Skeletal muscle cell (primary cell): ENCODE measurements around the gene GLRA1.
"Not testable (repeated sequence)": the region's sequence is repeated elsewhere in the genome, so short reads cannot be mapped to it uniquely, and the experiment has no call there.

Experiments used
- DNase-seq: peaks from one replicate; pipeline ENCODE4 v3.0.0-alpha.2; 2010; ENCODE audit warnings: low read depth
- H3K4me3 ChIP-seq: 2 replicates; pipeline ENCODE4 v1.5.1; 2011; ENCODE audit warnings: low read depth, mild to moderate bottlenecking, control low read depth, low read length, moderate library complexity

The GLRA1 gene

DNA sequence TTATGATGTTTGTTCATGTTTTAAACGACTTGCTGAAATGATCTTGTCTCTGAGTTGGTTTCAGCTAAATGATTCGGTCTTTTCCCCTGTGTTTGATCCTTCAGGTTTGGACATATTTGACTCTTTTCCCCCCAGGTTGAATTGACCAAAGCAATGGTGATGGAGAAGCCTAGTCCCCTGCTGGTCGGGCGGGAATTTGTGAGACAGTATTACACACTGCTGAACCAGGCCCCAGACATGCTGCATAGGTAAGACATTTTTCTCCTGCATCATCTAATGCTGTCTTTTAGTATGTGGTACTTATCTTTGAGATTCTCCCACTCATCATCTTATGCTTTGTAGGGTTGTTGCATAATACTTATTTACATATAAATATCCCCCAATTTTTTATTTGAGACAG lies 138.2 kb downstream of the GLRA1 start:
- DNase-seq = no peak
- no peak overlapping the region for H3K4me3 ChIP-seq

DNA sequence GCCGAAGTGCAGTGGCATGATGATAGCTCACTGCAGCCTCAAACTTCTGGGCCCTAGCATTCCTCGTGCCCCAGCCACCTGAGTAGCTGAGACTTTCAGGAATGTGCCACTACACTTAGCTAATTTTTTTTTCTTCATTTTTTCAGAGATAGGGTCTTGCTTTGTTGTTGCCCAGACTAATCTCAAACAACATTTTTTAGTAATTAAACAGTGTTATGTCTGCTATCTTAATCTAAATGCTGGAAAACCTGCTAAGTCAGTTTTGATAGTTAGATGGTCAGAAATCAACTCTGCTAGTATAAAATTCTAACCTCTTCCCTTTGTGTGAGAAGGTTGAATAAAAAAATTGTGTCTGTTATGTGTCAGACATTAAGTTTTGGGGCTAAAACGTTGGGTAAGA lies 140.5 kb downstream of the GLRA1 start:
- DNase-seq = no peak
- no peak overlapping the region for H3K4me3 ChIP-seq

DNA sequence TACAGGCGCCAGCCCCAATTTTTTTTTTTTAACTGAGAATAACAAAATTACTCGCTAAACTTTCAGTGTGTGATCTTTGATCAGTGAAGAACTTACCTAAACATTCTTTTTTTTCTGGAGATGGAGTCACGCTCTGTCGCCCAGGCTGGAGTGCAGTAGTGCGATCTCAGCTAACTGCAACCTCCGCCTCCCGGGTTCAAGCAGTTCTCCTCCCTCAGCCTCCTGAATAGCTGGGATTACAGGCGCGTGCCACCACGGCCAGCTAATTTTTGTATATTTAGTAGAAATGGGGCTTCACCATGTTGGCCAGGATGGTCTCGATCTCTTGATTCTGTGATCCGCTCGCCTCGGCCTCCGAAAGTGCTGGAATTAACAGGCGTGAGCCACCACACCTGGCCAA lies 141.0 kb downstream of the GLRA1 start:
- not testable (repeated sequence) for H3K4me3 ChIP-seq, DNase-seq

DNA sequence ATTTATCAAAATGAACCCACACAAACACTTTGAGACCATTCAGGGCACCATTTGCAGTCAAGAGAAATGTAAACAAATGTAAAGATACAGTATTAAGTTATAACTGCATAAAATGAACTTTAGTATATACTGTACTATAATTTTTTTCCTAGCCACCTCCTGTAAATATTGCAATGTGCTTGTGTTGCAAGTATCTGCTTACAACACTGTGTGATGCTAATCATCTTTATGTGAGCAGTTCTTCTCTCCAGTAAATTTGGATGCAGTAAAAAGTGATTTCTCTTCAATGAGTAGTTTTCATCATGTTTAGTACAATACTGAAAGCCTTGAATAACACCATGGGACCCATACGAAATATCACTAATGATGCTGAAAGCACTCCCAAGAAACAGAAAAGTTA lies 143.4 kb downstream of the GLRA1 start:
- H3K4me3 ChIP-seq = no peak overlapping the region
- DNase-seq = no peak

DNA sequence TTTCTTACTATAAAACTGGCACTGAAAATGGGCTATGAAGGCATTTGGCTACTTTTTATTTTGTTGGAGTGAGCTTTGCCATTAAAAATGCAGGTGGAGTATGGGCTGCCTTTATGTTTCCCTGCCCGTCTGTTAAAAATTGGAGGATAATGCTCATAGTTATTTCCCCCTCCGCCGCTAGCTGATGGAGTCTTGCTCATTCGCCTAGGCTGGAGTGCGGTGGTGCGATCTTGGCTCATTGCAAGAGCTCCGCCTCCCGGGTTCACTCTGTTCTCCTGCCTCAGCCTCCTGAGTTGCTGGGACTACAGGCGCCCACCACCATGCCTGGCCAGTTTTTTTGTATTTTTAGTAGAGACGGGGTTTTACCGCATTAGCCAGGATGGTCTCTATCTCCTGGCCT lies 144.3 kb downstream of the GLRA1 start:
- H3K4me3 ChIP-seq = no peak overlapping the region

DNA sequence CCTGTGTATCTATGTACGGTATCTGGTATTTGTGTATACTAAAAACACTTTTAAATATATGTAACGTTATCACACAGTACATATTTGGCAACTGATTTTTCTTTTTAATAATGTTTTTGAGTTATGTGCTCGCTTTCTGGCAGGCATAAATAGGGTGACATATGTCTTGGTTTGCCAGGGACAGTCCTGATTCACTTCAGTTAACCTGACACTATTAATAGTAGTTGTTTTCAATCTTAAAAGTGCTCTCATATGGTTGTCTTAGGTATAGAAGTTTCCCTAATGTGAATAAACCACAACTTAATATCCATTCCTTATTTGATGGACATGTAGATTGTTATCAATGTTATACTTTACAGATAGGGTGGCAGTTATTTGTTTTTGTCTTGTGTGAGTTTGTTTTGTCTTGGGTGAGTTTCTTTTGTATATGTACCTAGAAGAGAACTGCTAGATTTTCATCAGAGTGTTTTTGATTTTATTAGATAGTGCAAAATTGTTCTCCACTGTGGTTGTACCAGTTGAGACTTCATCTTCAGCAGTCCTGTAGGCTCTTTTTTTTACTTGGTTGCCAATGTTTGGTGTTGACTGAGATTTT lies 145.0 kb downstream of the GLRA1 start:
- H3K4me3 ChIP-seq = no peak overlapping the region

More for the DNA sequence above, 144.3 kb downstream of the GLRA1 start:
- no peak for DNase-seq

DNA sequence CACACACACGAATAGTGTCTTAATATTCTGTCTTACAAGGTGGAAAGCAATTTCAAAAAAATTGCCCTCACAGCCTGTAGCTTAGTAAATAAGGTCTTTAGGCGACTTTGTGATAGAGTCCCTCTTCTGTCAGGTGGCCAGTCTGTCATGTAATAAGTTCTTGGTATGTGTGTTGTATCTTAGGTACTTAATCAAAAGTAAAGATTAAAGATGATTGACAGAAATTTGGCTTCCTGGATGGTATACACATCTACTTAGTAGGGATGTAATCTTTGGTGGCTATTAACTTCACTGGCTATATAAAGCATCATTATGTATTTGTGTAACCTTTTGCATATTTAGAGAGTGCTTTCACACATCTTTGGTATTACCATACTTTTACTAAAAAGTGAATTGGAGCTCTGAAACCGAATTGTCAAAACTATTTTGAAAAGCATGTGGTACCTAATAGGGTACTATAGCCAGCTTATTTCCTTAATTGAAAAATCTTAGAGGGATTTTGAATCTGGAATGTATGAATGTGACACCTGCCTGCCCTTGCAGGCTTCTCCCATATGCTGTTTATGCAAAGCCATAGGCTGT lies 149.5 kb downstream of the GLRA1 start:
- H3K4me3 ChIP-seq = no peak overlapping the region
- DNase-seq = no peak

More for the DNA sequence above, 145.0 kb downstream of the GLRA1 start:
- DNase-seq = no peak

DNA sequence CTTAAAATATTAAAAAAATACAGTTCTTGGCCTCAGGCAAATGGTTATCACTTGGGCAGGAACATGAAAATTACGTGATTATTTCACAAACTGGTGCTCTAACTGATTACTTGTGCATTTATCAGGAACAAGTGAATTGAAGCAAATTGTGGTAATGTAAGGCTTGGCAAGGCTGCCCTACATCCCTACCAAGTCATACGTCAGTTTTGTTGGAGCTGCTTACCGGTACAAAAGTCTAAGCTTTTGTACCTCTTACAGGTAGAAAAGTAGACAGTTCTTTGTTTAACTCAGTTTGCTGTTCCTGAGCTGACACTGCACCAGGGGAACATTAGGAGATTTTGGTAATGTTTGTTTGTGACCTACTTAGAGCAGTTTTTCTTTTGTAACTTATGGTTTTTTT lies 150.7 kb downstream of the GLRA1 start:
- no peak for DNase-seq
- peak overlapping the region; percentile 92 for H3K4me3 ChIP-seq

DNA sequence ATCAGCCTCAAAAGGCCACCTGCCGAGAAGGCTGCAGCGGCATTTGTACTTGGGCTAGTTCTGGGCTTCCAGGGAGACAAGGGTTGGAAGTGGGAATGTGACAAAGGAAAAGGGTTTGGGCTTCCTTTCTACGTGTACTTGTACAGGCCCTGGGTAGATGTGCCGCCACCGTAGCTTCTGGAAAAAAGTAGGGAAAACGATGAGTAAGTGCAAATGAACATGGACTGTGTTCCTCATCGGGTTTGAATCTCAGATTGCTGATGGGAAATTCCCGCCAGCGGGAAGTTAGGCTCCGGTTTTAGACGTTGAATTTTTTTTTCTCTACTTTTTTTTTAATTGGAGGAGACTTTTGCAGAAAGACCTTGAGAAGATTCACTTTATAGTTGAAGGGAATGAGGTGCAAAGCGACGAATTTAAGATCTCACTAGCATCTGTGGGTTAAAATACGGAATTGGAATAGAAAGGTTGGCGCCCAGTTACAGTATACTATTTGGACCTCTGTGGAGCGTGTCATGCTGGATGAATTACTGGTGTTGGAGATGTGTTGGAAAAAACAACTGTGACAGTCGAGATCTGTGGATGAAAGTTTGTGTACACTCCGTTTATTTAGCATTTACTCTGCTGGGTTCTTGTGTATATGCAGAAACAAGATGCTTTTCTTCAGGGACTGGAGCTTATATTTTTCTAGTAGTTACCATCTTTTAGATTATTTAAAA lies 151.6 kb downstream of the GLRA1 start:
- DNase-seq = no peak
- peak overlapping the region; percentile 92 for H3K4me3 ChIP-seq
